HepG2 (cell line): ENCODE data around the gene ASGR1. TPM values are rescaled to one million over a fixed set of nuclear protein-coding genes. Genes with fewer than 3 reads are reported as not detected.

ENCODE experiments used
- AGO2 ChIP-seq: fragments of 200-400 bp; formaldehyde crosslinking; optimal IDR thresholded peaks from 2 replicates; pipeline ENCODE3; 2017; ENCODE audit warnings: mild to moderate bottlenecking, low read depth, low read length, moderate library complexity
- FOSL1 ChIP-seq: sonication (generic); formaldehyde crosslinking; IDR thresholded peaks from 2 replicates; pipeline ENCODE4 v1.9.0; 2021; ENCODE audit warnings: missing genetic modification reagents, borderline replicate concordance
- HNF4A ChIP-seq: sonication (generic); formaldehyde crosslinking; IDR thresholded peaks from 2 replicates; pipeline ENCODE4 v1.4.0; 2020; ENCODE audit warnings: missing genetic modification reagents
- HNRNPH1 ChIP-seq: fragments of 200-400 bp; formaldehyde crosslinking; optimal IDR thresholded peaks from 2 replicates; pipeline ENCODE3; 2017; ENCODE audit warnings: mild to moderate bottlenecking, low read depth, low read length
- JUNB ChIP-seq: sonication (generic); formaldehyde crosslinking; IDR thresholded peaks from 2 replicates; pipeline ENCODE4 v1.8.0; 2022; ENCODE audit warnings: missing genetic modification reagents, mild to moderate bottlenecking, borderline replicate concordance
- MXD4 ChIP-seq: IDR thresholded peaks from 2 replicates; pipeline ENCODE4 v1.6.1; 2016; ENCODE audit warnings: mild to moderate bottlenecking, missing biosample characterization, missing genetic modification reagents
- RFXAP ChIP-seq: sonication (generic); formaldehyde crosslinking; IDR thresholded peaks from 2 replicates; pipeline ENCODE4 v1.4.0; 2020; ENCODE audit warnings: missing genetic modification reagents, borderline replicate concordance
- RXRB ChIP-seq: IDR thresholded peaks from 2 replicates; pipeline ENCODE4 v1.6.1; 2016; ENCODE audit warnings: borderline replicate concordance, missing genetic modification reagents, missing compliant biosample characterization
- SNAPC2 ChIP-seq: sonication (generic); formaldehyde crosslinking; IDR thresholded peaks from 2 replicates; pipeline ENCODE4 v1.8.1; 2022; ENCODE audit warnings: mild to moderate bottlenecking, missing genetic modification reagents
- SUZ12 ChIP-seq: fragments of 150-350 bp; IDR thresholded peaks from 2 replicates; pipeline ENCODE4 v1.6.1; 2014; ENCODE audit warnings: low read depth, low read length
- TCF7L2 ChIP-seq: IDR thresholded peaks from 2 replicates; pipeline ENCODE4 v1.6.1; 2011; ENCODE audit warnings: mild to moderate bottlenecking, low read depth, low read length, moderate library complexity
- TOE1 ChIP-seq: sonication (generic); formaldehyde crosslinking; IDR thresholded peaks from 2 replicates; pipeline ENCODE4 v1.4.0; 2020; ENCODE audit warnings: mild to moderate bottlenecking, missing genetic modification reagents
- WIZ ChIP-seq: sonication (generic); formaldehyde crosslinking; IDR thresholded peaks from 2 replicates; pipeline ENCODE4 v1.5.1; 2020; ENCODE audit warnings: mild to moderate bottlenecking, missing genetic modification reagents
- XRCC5 ChIP-seq: fragments of 200-400 bp; formaldehyde crosslinking; optimal IDR thresholded peaks from 2 replicates; pipeline ENCODE3; 2017; ENCODE audit warnings: mild to moderate bottlenecking, low read length
- ZNF329 ChIP-seq: sonication (generic); formaldehyde crosslinking; IDR thresholded peaks from 2 replicates; pipeline ENCODE4 v1.9.0; 2021; ENCODE audit warnings: low read depth, mild to moderate bottlenecking, missing genetic modification reagents
- ZNF468 ChIP-seq: sonication (generic); formaldehyde crosslinking; IDR thresholded peaks from 2 replicates; pipeline ENCODE4 v1.8.0; 2022; ENCODE audit warnings: mild to moderate bottlenecking, moderate library complexity, missing genetic modification reagents
- polyA plus RNA-seq, 8 experiments: library from polyadenylated mRNA; depleted of rRNA in 3 of 8; stranded (reverse) in 7 of 8; unstranded in 1 of 8; fragments of >200 nt; fragmentation: Illumina TruSeq in 4 of 8; extraction: Trizol in 4 of 8; gene quantifications; 2 replicates each; pipeline versions ENCODE4 v1.2.1 to v1.2.3, GENCODE V29; 2011 to 2016; ENCODE audit warnings: low read depth in 4 of 8, missing spikeins in 1 of 8, mixed read lengths in 1 of 8; ENCODE audit not compliant: insufficient read depth in 1 of 8
- total RNA-seq, 5 experiments: library from RNA; depleted of rRNA; stranded (reverse); fragments of >200 nt; fragmentation: Illumina TruSeq; extraction: Trizol; gene quantifications; 2 replicates each; pipeline ENCODE4 v1.2.3, GENCODE V29; 2016; ENCODE audit warnings: low read depth in 1 of 5
- TF ChIP-seq, protein P1 (sequence below): sonication (generic); formaldehyde crosslinking; IDR thresholded peaks from 2 replicates; pipeline ENCODE4 v1.5.1; 2020; ENCODE audit warnings: missing genetic modification reagents, mild to moderate bottlenecking, borderline replicate concordance
- TF ChIP-seq, protein P2 (sequence below): sonication (generic); formaldehyde crosslinking; IDR thresholded peaks from 2 replicates; pipeline ENCODE4 v1.4.0; 2020; ENCODE audit warnings: missing genetic modification reagents
- TF ChIP-seq, protein P3 (sequence below): sonication (generic); formaldehyde crosslinking; IDR thresholded peaks from 2 replicates; pipeline ENCODE4 v1.4.0; 2020; ENCODE audit warnings: missing genetic modification reagents
- TF ChIP-seq, protein P4 (sequence below): sonication (generic); formaldehyde crosslinking; IDR thresholded peaks from 2 replicates; pipeline ENCODE4 v1.8.1; 2023; ENCODE audit warnings: mild to moderate bottlenecking, missing genetic modification reagents, borderline replicate concordance
- TF ChIP-seq, protein P5 (sequence below): sonication (generic); formaldehyde crosslinking; IDR thresholded peaks from 2 replicates; pipeline ENCODE4 v1.4.0; 2020; ENCODE audit warnings: missing genetic modification reagents

Gene ASGR1
- total and polyA plus RNA-seq, 2 of the 13 experiments (the other 11 are each of a cell fraction or from before 2014, with no cell fraction given), result 353 to 796 TPM

DNA sequence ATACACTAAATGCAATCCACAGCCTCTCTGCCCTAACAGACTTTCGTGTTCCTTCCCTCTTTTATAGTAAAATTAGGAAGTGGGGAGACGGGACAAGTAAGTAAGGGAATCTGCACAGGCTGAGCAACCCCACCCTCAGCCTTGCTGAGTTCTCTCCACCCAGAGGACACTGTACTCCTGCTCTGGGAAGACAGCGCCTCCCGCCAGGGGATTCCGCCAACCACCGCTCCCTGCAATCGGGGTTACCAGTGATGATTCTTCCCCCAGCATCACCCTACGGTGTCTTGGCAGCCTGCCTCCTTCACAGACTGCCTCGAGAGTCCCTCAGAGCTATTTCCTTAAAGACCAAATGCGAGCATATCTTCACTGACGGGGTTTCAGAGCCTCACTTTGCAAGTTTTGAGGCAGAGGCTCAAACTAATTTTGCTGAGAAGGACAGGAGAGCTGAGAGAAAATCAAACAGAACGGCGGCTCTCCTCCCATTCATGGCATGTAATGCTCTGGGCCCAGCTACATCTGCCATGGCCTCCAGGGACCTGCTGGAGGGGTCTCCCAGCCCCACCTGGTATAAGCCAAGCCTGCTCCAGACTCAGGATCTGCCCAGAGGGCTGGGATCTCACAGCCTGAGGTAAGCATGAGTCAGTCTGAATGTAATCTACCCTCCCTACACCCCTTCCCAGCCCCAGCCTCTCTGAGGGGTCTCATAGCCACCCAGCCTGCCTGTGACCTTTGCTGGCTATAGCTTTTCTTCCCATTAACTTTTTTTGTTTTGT, 41.8 kb downstream of the ASGR1 start (continued):
- TF ChIP-seq, protein P1, sequence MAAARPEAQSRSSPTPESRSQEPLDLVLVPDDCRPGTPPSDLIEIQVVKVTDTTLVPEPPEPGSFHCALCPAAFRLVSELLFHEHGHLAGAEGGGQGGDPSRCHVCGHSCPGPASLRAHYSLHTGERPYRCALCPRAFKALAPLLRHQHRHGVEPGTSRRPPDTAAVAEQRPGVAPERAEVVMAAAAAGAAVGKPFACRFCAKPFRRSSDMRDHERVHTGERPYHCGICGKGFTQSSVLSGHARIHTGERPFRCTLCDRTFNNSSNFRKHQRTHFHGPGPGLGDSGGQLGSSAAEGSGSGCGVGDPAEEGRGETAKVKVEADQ (CRISPR knock-in tag), result no peak
- TF ChIP-seq, protein P2, sequence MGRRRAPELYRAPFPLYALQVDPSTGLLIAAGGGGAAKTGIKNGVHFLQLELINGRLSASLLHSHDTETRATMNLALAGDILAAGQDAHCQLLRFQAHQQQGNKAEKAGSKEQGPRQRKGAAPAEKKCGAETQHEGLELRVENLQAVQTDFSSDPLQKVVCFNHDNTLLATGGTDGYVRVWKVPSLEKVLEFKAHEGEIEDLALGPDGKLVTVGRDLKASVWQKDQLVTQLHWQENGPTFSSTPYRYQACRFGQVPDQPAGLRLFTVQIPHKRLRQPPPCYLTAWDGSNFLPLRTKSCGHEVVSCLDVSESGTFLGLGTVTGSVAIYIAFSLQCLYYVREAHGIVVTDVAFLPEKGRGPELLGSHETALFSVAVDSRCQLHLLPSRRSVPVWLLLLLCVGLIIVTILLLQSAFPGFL (CRISPR knock-in tag), result no peak
- TF ChIP-seq TCF7L2 (no peak), ZNF329 (CRISPR knock-in tag) (no peak), AGO2 (no peak), TOE1 (CRISPR knock-in tag) (no peak), SUZ12 (no peak), HNRNPH1 (no peak), HNF4A (no peak), WIZ (CRISPR knock-in tag) (no peak), SNAPC2 (CRISPR knock-in tag) (no peak), RFXAP (CRISPR knock-in tag) (no peak), FOSL1 (CRISPR knock-in tag) (no peak), ZNF468 (no peak), JUNB (CRISPR knock-in tag) (no peak), MXD4 (CRISPR knock-in tag) (0 out of 2 replicates have a peak, but pooled peaks have one; percentile 26), XRCC5 (no peak), RXRB (CRISPR knock-in tag) (no peak)
- TF ChIP-seq, protein P3, sequence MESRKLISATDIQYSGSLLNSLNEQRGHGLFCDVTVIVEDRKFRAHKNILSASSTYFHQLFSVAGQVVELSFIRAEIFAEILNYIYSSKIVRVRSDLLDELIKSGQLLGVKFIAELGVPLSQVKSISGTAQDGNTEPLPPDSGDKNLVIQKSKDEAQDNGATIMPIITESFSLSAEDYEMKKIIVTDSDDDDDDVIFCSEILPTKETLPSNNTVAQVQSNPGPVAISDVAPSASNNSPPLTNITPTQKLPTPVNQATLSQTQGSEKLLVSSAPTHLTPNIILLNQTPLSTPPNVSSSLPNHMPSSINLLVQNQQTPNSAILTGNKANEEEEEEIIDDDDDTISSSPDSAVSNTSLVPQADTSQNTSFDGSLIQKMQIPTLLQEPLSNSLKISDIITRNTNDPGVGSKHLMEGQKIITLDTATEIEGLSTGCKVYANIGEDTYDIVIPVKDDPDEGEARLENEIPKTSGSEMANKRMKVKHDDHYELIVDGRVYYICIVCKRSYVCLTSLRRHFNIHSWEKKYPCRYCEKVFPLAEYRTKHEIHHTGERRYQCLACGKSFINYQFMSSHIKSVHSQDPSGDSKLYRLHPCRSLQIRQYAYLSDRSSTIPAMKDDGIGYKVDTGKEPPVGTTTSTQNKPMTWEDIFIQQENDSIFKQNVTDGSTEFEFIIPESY (CRISPR knock-in tag), result peak; percentile 56; the same call in 1 of the 2 replicates
- TF ChIP-seq, protein P4, sequence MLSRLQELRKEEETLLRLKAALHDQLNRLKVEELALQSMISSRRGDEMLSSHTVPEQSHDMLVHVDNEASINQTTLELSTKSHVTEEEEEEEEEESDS (CRISPR knock-in tag), result no peak
- TF ChIP-seq, protein P5, sequence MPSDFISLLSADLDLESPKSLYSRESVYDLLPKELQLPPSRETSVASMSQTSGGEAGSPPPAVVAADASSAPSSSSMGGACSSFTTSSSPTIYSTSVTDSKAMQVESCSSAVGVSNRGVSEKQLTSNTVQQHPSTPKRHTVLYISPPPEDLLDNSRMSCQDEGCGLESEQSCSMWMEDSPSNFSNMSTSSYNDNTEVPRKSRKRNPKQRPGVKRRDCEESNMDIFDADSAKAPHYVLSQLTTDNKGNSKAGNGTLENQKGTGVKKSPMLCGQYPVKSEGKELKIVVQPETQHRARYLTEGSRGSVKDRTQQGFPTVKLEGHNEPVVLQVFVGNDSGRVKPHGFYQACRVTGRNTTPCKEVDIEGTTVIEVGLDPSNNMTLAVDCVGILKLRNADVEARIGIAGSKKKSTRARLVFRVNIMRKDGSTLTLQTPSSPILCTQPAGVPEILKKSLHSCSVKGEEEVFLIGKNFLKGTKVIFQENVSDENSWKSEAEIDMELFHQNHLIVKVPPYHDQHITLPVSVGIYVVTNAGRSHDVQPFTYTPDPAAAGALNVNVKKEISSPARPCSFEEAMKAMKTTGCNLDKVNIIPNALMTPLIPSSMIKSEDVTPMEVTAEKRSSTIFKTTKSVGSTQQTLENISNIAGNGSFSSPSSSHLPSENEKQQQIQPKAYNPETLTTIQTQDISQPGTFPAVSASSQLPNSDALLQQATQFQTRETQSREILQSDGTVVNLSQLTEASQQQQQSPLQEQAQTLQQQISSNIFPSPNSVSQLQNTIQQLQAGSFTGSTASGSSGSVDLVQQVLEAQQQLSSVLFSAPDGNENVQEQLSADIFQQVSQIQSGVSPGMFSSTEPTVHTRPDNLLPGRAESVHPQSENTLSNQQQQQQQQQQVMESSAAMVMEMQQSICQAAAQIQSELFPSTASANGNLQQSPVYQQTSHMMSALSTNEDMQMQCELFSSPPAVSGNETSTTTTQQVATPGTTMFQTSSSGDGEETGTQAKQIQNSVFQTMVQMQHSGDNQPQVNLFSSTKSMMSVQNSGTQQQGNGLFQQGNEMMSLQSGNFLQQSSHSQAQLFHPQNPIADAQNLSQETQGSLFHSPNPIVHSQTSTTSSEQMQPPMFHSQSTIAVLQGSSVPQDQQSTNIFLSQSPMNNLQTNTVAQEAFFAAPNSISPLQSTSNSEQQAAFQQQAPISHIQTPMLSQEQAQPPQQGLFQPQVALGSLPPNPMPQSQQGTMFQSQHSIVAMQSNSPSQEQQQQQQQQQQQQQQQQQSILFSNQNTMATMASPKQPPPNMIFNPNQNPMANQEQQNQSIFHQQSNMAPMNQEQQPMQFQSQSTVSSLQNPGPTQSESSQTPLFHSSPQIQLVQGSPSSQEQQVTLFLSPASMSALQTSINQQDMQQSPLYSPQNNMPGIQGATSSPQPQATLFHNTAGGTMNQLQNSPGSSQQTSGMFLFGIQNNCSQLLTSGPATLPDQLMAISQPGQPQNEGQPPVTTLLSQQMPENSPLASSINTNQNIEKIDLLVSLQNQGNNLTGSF (CRISPR knock-in tag), result no peak
